Psoas muscle (tissue), 8 donors: ENCODE measurements around the gene TMTC3. TPM values are rescaled to one million over a fixed set of nuclear protein-coding genes. Genes with fewer than 3 reads are reported as not detected.
"Not testable (repeated sequence)": the region's sequence is repeated elsewhere in the genome, so short reads cannot be mapped to it uniquely, and the experiment has no call there.

Experiments used
- ATAC-seq, 4 donors: fragments of 200-7000 bp; cut with Tn5 transposase; one replicate each; pipeline ENCODE4 v1.9.1; 2020; ENCODE audit warnings: moderate library complexity in 3 of 4, mild to moderate bottlenecking in 2 of 4
- DNase-seq, 2 donors: peaks; one replicate each; pipeline ENCODE4 v3.0.0-alpha.2; 2020
- H3K27ac ChIP-seq: fragments of 200-600 bp; one replicate; pipeline ENCODE4 v1.8.0; 2022
- H3K27me3 ChIP-seq, 3 donors: fragments of 200-600 bp in 1 of 3; one replicate each; pipeline versions ENCODE4 v1.6.1 to v1.8.0; 2013 to 2022; ENCODE audit warnings: low read length in 2 of 3, mild to moderate bottlenecking in 2 of 3, moderate library complexity in 1 of 3; ENCODE audit not compliant: insufficient read depth in 3 of 3
- H3K36me3 ChIP-seq, 2 donors: fragments of 200-600 bp in 1 of 2; one replicate each; pipeline versions ENCODE4 v1.6.1 to v1.8.0; 2013 to 2022; ENCODE audit warnings: low read depth in 1 of 2, mild to moderate bottlenecking in 1 of 2, moderate library complexity in 1 of 2; ENCODE audit not compliant: insufficient read depth in 1 of 2
- H3K4me1 ChIP-seq: fragments of 200-600 bp; one replicate; pipeline ENCODE4 v1.8.0; 2022
- H3K4me3 ChIP-seq: fragments of 200-600 bp; one replicate; pipeline ENCODE4 v1.8.0; 2022; ENCODE audit warnings: mild to moderate bottlenecking
- H3K9me3 ChIP-seq: fragments of 200-600 bp; one replicate; pipeline ENCODE4 v1.8.0; 2022
- CTCF ChIP-seq: fragments of 200-600 bp; IDR thresholded peaks from one replicate; pipeline ENCODE4 v1.8.0; 2022; ENCODE audit warnings: antibody characterized with exemption
- WGBS, 3 donors: extraction: QIAGEN DNeasy Blood & Tissue Kit; methylation state at CpG; one replicate each; pipeline versions ENCODE4 v1.1.6 to v1.1.7; 2013; 5-methylcytosine and 5-hydroxymethylcytosine counted together
- intact Hi-C, 2 donors: fragments of 100-400 bp; cut with DNase I; formaldehyde crosslinking; loops; one replicate each; pipeline versions ENCODE4 v1.11.0 to v1.14.2; 2022
- polyA plus RNA-seq, 3 donors: library from polyadenylated mRNA; stranded (reverse); fragments of 200-250 nt; gene quantifications; one replicate each; pipeline ENCODE4 v1.2.3, GENCODE V29; 2013
- total RNA-seq, 4 donors: library from RNA; stranded (reverse); fragmentation: NEBNext Ultra II Directional in 2 of 4; extraction: Animal tissue kit (Norgen Biotek cat#: 25700) in 2 of 4; gene quantifications; one replicate each; pipeline versions ENCODE4 v1.2.1 to v1.2.4, GENCODE V29; 2021 to 2023
- donor health status: healthy with polysubstance abuse.
- donor health status: DM: no; HTN: no; CAD: no; lungs with moderate emphysema.
- donor health status: Bipolar disorder and iron deficiency.
- donor health status: healthy.
- donor health status: DM: yes; HTN: yes; CAD: no.
- donor health status: DM: no; HTN: no; CAD: no.
- donor health status: DM: no; HTN: no; CAD: no.
- donor health status: DM: yes; HTN: yes; CAD: no.

The TMTC3 gene
- total and polyA plus RNA-seq, 7 donors = 1.4 to 8.5 (median 5.5) TPM

DNA sequence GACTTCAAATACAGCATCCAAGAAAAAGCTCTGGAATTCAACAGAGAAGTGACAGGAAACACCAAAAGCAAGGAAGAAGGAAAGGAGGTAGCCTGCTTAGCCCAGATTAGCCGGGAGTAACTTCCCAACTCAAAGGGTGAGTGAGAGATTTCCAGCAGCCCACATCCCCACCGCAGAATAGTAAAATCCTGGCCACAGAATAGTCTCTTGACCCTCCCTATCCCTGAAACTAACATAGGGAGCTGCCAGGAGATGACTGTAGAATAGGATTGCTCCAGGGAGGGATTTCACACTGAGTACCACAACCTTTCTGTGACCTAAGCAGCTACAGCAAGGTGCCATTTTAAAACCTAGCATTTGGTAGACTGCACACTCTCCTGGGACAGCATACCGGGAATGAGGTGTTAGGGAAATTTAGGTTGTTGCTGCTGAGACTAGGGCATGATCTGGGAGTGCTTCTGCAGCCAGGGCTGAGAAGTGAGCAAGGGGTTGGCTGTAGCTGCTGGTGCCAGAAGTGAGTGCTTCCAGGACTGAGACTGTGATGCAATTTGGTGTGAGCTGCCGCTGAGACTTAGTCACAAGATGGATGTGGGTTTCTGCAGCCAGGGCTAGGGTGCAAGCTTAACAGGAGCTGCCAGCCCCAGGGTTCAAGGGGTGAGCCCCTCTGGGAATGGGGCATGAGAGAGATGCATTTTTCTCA, 66.0 kb downstream of the TMTC3 start:
- H3K4me1 ChIP-seq = no peaks in the 10 kb centered on the region
- peak; percentile 20 to 51 for DNase-seq
- WGBS, 3 donors = 65 to 74% (median 67%) methylated on average over 4 of the region's 4 CpGs
- TF ChIP-seq CTCF = no peak
- ATAC-seq = peak in 3 of 4 donors; percentile 40 to 54 (median 44)
- peaks cover 4% of the 10 kb centered on the region for H3K9me3 ChIP-seq
- no peak overlapping the region for H3K4me3 ChIP-seq
- no peaks in the 10 kb centered on the region for H3K36me3 ChIP-seq
- H3K27me3 ChIP-seq = no peaks in the 10 kb centered on the region
- no peak overlapping the region for H3K27ac ChIP-seq
- intact Hi-C loops = no loop called here

- ATAC-seq (peak in 1 of 4 donors; percentile 35), DNase-seq (no peak)
- no peak for TF ChIP-seq CTCF
- H3K4me3 ChIP-seq = no peak overlapping the region
- no peak overlapping the region for H3K27ac ChIP-seq
- H3K36me3 ChIP-seq = no peaks in the 10 kb centered on the region
- H3K9me3 ChIP-seq = peaks cover 4% of the 10 kb centered on the region
- no peaks in the 10 kb centered on the region for H3K27me3 ChIP-seq
- H3K4me1 ChIP-seq = no peaks in the 10 kb centered on the region
- intact Hi-C loops = no loop called here
- WGBS, 3 donors = 64 to 73% (median 68%) methylated on average over 1 of the region's 1 CpG
These were observed 66.6 kb downstream of the TMTC3 start for GRCh38 chr12:88208661-88209060.

DNA sequence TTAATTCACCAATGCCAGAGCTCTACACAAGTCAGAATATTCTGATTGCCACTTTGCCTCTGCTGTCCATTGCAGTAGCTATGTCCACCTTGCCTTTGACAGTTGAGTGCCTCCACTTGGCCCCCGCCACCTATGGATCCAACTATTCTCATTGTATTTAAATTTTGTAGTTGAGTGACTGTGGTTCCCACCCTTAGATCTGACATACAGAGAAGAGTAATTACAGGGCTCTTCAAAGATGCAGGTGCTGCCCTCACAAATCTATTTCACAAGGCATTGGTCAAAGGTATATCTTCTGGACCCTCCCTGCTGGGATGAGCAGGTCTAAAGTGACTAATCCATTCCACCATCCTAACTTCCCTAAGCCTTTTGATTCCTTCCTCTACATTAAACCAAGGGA, 68.2 kb downstream of the TMTC3 start:
- ATAC-seq, H3K4me1 ChIP-seq, H3K27me3 ChIP-seq, H3K4me3 ChIP-seq, H3K27ac ChIP-seq, DNase-seq, intact Hi-C loops, H3K9me3 ChIP-seq, H3K36me3 ChIP-seq: not testable (repeated sequence)
- WGBS, 3 donors = 88 to 93% (median 92%) methylated on average over 1 of the region's 1 CpG

DNA sequence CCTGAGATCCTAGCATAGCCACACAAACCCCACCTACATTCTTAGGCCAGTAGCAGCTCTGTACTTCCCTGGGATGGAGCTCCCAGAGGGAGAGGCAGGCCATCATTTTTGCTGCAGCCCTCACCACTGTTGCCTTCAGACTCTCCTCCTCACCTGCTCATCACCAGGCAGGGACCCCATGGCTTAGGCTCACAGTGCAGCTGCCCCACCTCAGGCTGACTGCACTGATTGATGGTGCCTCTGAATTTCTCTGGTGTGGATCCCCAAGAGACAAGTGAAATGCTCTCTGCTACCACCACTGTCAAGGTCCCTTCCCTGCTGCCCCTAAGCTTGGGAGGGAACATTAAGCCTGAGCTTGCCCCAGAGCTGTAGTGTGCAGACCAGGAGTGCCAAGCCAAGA, 76.2 kb downstream of the TMTC3 start:
- Histone ChIP-seq H3K27ac (no peak overlapping the region), H3K4me1 (no peaks in the 10 kb centered on the region), H3K27me3 (no peaks in the 10 kb centered on the region), H3K36me3 (no peaks in the 10 kb centered on the region), H3K4me3 (no peak overlapping the region), H3K9me3 (peaks cover 8% of the 10 kb centered on the region)
- ATAC-seq = no peak
- no peak for DNase-seq
- intact Hi-C loops = no loop called here
- no peak for TF ChIP-seq CTCF

GRCh38 chr12:88219861-88220260, 77.8 kb downstream of the TMTC3 start:
- no peak overlapping the region for H3K4me3 ChIP-seq
- no peaks in the 10 kb centered on the region for H3K4me1 ChIP-seq
- intact Hi-C loops = no loop called here
- H3K27ac ChIP-seq = no peak overlapping the region
- ATAC-seq = no peak
- no peaks in the 10 kb centered on the region for H3K36me3 ChIP-seq
- no peaks in the 10 kb centered on the region for H3K27me3 ChIP-seq
- DNase-seq = no peak
- TF ChIP-seq CTCF = no peak
- H3K9me3 ChIP-seq = peaks cover 11% of the 10 kb centered on the region
